OCI-M1 (cell line): ENCODE data around the gene BICD1.
A peak's percentile ranks its signal among the peaks of the same experiment; 100 is the strongest.

ENCODE experiments used
- DNase-seq: peaks from one replicate; lab custom pipeline; 2025; lab: John Stamatoyannopoulos, UW

Gene BICD1

GRCh38 chr12:32344047-32344446 is 237.4 kb downstream of the BICD1 start:
- DNase-seq: no peak

- DNase-seq: no peak
These were observed 246.9 kb downstream of the BICD1 start for GRCh38 chr12:32353540-32353939.

DNA sequence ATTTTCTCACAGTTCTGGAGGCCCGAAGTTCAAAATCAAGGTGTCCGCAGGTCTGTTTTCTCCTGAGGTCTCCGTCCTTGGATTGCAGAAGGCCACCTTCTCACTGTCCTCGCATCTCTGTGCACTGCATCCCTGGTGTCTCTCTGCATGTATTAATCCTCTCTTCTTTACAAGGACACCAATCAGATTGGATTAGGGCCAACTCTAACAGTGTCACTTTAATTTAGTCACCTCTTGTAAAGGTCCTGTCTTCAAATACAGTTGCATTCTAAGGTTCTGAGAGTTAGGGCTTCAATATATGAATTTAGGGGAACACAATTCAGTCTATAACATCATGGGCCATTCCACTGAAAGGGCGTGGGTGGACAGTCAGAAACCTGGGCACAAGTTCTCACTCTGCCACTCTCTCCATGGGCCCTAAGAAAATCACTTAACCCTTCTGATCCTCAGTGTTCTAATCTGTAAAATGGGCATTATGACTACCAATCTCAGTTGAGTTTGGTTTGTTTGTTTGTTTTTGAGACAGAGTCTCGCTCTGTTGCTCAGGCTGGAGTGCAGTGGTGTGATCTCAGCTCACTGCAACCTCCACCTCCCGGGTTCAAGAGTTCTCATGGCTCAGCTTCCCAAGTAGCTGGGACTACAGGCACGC is 251.1 kb downstream of the BICD1 start:
- no peak for DNase-seq

- no peak for DNase-seq
These were observed 254.3 kb downstream of the BICD1 start for GRCh38 chr12:32360956-32361355.

DNA sequence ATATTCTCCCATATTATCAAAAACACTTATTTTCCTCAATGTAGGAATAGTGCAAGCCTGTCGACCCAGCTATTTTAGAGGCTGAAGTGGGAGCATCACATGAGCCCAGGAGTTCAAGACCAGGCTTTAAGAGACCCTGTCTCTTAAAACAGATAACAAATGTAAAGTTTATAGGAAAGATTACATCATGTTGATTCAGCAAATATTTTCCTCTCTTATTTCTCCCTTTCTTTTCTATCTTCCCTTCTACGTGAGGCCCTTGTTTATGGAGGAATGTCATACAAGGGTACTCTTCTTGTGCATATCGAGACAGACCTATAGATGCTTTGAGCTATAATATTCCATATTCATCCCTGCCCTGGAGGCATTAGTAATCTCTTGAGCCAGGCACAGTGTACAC is 256.2 kb downstream of the BICD1 start:
- no peak for DNase-seq

- DNase-seq: peak; percentile 81
These were observed 258.9 kb downstream of the BICD1 start for GRCh38 chr12:32365473-32366064.

DNA sequence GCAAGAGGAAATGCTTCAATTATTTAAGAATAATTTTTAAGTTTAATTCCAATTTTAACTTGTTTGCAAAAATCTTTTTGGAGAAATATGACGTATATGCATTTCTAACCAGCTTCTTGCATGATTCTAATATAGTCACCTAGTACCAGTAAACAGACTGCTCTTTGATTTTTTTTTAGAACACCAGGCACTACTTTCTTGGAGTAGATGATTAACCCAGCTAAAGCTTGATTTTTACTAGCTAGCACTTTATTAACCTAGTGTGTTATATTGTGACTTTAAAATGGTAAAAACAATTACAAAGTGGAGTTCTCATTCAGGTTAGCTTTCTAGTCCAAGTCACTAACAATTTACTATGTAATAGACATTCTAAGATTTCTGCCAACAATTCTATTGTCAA is 260.1 kb downstream of the BICD1 start:
- DNase-seq: no peak

DNA sequence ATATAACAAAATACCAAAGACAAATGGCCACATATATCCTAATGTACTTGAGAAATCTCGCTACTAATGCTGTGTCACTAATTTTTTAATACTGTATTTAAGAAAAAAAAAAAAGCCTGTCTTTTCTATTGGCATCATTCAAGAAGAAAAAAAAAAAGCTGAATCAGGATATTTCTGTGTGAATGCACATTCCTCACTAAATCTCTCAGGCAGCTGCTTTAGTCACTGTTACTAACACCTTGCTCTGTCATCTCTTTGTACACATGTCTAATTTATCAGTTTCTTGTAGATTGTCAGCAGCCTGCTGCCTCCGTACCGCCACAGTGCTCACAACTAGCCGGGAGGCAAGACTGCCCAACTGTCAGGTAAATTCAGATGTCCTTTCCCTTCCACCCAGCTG is 260.7 kb downstream of the BICD1 start:
- no peak for DNase-seq

DNA sequence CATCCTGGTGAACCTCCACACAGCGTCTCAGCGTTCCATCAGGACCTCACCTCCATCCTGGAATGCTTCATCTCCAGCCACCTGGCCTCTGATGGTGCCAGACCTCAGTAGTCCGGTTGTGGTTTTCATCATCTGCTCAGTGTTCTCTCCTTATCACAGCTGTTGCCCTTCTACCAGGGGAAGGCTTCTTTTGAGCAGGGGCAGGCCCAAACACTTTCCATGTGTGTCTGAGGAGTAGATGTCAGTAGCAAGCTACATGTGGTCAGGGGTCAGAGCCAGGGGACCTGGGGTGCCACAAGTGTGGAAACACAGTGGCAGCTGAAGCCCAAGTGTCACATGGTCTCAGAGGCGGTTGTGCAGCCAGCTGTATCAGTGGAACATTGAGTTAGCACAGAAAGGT is 262.6 kb downstream of the BICD1 start:
- DNase-seq: no peak

GRCh38 chr12:32377344-32378055 is 270.9 kb downstream of the BICD1 start:
- DNase-seq: peak; percentile 69

GRCh38 chr12:32379213-32379612 is 272.6 kb downstream of the BICD1 start:
- DNase-seq: no peak

DNA sequence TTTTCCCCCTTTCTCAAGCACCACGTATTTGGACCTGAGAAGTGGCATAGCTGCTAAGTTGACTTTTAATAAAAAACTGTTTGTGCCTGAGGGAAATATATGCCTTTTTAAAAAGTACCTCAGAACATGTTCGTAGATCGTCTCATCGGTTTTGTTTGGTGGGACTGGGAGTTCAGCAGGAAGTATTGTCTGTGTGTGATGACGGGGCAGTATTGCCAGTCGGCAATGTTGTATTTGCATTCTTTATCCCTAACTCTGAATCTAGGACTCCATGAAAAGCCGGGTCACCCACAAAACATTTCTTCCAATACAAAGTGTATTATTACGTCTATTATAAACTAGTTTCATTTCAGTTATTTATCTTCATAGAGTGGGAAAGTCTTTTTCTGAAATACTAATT is 273.0 kb downstream of the BICD1 start:
- DNase-seq: no peak

- DNase-seq: no peak
These were observed 275.6 kb downstream of the BICD1 start for GRCh38 chr12:32382226-32382625.

DNA sequence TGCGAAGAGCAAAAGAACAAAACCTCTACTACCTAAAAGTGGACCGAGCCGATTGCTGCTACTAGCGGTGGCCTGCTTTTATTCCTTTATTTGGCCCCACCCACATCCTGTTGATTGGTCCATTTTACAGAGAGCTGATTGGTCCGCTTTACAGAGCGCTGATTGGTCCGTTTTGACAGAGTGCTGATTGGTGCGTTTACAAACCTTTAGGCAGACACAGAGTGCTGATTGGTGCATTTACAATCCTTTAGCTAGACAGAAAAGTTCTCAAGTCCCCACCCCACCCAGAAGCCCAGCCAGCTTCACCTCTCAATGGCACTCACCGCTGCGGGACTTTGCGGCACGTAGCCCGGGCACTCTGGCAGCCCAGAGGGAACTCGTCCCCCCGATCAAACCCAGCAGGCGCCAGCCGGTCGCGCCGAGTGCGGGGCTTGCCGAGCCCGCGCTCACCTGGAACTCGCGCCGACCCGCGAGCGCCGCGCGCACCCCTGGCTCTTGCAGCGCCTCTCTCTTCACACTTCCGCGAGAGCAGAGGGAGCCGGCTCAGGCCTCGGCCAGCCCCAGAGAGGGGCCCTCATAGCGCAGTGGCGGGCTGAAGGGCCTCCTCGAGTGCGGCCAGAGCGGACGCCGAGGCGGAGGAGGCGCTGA is 284.0 kb downstream of the BICD1 start:
- no peak for DNase-seq

- no peak for DNase-seq
These were observed 288.4 kb downstream of the BICD1 start for GRCh38 chr12:32395026-32395425.

GRCh38 chr12:32397696-32398095 is 291.0 kb downstream of the BICD1 start:
- no peak for DNase-seq

DNA sequence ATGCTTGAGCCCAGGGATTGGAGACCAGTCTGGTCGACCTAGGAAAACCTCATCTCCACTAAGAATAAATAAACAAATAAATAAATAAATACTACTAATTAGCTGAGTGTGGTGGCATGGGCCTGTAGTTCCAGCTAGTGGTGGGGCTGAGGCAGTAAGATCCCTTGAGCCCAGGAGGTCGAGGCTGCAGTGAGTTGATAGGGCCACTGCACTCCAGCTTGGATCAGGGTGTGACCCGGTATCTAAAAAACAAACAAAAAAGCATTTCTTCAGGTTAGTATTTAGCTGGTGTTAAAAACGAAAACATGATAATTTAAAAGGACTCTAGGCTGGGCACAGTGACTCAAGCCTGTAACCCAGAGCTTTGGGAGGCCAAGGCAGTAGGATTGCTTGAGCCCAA is 291.5 kb downstream of the BICD1 start:
- no peak for DNase-seq

- no peak for DNase-seq
These were observed 292.2 kb downstream of the BICD1 start for GRCh38 chr12:32398816-32399369.

DNA sequence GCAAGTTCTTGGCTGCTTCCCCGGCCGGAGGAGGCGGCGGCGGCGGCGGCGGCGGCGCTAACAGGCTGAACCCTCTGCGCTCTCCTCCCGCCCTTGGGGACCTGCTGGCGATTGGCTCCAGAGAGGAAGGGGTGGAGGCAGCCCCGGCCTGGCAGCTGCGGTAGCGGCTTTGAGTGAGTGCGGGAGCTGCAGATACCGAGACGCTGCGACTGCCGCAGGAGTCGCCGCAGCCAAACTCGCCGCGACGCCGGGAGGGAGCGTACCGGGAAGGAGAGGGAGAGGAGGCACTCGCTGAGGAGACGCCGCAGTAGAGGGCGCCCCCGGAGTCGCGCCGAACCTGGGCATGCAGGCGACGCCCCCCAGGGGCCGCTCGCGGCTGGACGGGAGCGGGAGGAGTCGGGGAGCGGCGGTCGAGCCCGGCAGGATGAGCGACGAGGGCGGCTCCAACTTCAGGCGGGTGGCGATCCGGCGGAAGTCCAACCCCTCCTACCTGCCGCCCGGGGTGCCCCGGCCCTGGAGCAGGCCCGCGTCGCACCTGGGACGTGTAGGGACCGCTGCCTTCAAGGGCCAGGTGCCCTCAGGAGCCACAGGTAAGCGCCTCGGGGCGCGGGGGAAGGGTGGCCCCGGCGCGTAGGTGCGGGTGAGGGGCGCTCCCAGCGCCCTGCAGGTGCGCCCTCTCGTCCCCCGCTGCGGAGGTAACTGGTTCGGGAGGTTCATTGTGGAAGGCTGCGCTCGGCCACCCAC is 292.9 kb downstream of the BICD1 start, which contains the start of gene FGD4:
Gene FGD4, plus strand, starts transcription at position 189 of the 744 bp plus-strand sequence.
- peak; percentile 86 for DNase-seq

DNA sequence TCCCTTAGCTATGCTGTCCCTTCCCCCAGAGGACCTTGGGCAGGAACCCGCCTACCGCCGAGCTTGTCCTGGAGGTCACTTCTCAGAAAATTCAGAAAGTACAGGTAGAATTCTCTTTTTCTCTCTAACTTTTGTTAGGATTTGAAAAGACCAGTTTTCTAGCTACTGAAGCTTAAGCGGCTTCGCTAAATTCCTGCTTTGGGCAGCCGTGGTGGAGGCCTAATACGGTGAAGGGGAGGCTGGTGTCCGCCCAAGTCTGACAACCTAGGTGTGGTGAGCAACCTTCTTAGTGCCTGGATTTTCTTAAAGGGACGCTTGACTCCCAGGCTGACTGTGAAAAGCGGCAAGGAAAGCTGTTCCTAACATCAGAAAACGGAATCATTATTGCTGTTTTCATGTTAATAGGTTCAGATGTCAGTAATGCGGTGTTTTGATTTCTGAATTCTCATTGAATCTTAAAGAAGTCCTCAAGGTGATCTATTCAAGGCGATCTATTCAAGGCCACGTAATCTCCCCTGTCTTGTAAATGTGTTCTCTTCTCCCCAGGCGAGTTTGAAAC is 293.5 kb downstream of the BICD1 start:
- DNase-seq: no peak

DNA sequence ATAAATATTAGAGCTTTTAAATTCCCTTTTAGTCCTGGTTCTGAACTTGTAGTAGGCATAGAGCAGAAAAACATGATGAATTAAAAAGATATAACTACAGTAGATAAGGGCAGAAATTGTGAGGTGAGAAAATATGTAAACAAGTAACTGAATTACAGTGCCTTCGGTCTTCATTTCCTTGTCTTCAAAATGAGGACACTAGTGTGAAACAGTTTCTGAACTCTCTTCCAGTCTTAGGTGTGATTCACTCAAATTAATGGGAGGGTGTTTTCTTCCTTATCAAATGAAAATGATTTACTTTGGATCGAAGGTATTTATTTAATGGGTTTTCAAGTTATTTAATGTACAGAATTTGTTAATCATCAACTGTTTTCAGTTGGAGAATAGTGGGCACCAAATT is 294.2 kb downstream of the BICD1 start:
- DNase-seq: no peak

GRCh38 chr12:32402170-32402569 is 295.5 kb downstream of the BICD1 start:
- DNase-seq: no peak
